Measurements from ENCODE around the gene MYO1D.
"Not testable (repeated sequence)": the region's sequence is repeated elsewhere in the genome, so short reads cannot be mapped to it uniquely, and the experiment has no call there.

The MYO1D gene

GRCh38 chr17:32909787-32910369, 33.0 kb upstream of the MYO1D start:
- Mint-ChIP-seq H3K4me3 (no peak overlapping the region), H3K4me1 (ENCODE audit: low read depth in 2 of 2) (no peaks in the 10 kb centered on the region), H3K9me3 (no peaks in the 10 kb centered on the region), H3K27me3 (no peaks in the 10 kb centered on the region), H3K27ac (no peak overlapping the region), H3K36me3 (ENCODE audit: insufficient read depth) (no peaks in the 10 kb centered on the region)
- ATAC-seq (replicated peaks), result peak; percentile 75
- peak; percentile 51 to 65 (median 57) for DNase-seq

DNA sequence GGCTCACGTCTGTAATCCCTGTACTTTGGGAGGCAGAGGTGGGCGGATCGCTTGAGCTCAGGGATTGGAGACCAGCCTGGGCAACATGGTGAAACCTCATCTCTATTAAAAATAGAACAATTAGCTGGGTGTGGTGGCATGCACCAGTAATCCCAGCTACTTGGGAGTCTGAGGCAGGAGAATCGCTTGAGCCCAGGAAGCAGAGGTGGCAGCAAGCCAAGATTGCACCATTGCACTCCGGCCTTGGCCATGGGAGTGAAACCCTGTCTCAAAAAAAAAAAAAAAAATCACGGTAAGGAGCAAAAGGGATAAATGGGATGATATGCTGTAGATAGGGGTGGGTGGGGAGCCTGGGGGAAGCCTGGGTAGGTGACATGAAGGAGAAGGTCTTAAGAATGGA, 30.7 kb upstream of the MYO1D start:
- peaks cover 3 to 5% of the 10 kb centered on the region in 2 donors for H3K4me1 Mint-ChIP-seq (ENCODE audit: low read depth in 2 of 2)
- no peaks in the 10 kb centered on the region for H3K27me3 Mint-ChIP-seq
- no peak for ATAC-seq (replicated peaks)
- H3K36me3 Mint-ChIP-seq (ENCODE audit: insufficient read depth), result no peaks in the 10 kb centered on the region
- H3K4me3 Mint-ChIP-seq, result no peak overlapping the region
- no peak overlapping the region for H3K27ac Mint-ChIP-seq
- H3K9me3 Mint-ChIP-seq, result no peaks in the 10 kb centered on the region
- DNase-seq, result no peak

DNA sequence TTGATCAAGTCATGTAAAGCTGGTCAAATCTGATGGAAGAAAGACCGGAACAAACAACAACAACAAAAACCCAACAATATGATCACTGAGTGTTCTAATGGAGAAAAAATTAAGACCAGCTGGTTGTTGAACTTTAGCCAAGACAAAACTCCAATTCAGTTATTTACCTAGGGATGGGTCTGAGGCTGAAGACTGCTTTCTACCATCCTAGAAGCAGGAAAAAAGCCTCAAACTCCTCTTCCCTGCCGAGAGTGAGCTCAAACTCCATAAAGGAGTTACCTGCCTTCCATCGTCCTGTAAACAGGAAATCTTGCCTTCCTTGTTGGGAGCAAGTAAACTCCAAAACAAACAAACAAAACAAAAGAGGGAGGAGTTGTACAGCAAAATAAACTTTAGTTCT, 28.0 kb upstream of the MYO1D start:
- Mint-ChIP-seq H3K27ac (no peak overlapping the region), H3K27me3 (no peaks in the 10 kb centered on the region)
- DNase-seq, result no peak

GRCh38 chr17:32903774-32904673, 27.1 kb upstream of the MYO1D start:
- Mint-ChIP-seq H3K27me3 (no peaks in the 10 kb centered on the region), H3K27ac (peak overlapping the region in 1 of 2 donors; percentile 74), H3K36me3 (ENCODE audit: insufficient read depth) (no peaks in the 10 kb centered on the region), H3K9me3 (no peaks in the 10 kb centered on the region), H3K4me3 (no peak overlapping the region), H3K4me1 (ENCODE audit: low read depth in 2 of 2) (peaks cover 3 to 5% of the 10 kb centered on the region in 2 donors)
- ATAC-seq (replicated peaks), result peak; percentile 72
- no peak for DNase-seq

More for the DNA sequence above, 28.0 kb upstream of the MYO1D start:
- Mint-ChIP-seq H3K36me3 (ENCODE audit: insufficient read depth) (no peaks in the 10 kb centered on the region), H3K9me3 (no peaks in the 10 kb centered on the region), H3K4me3 (no peak overlapping the region), H3K4me1 (ENCODE audit: low read depth in 2 of 2) (peaks cover 3 to 5% of the 10 kb centered on the region in 2 donors)
- no peak for ATAC-seq (replicated peaks)

- ATAC-seq (replicated peaks) (no peak), DNase-seq (no peak)
- Mint-ChIP-seq H3K36me3 (ENCODE audit: insufficient read depth) (no peaks in the 10 kb centered on the region), H3K27me3 (peaks cover 9 to 16% of the 10 kb centered on the region in 2 donors), H3K4me1 (ENCODE audit: low read depth in 2 of 2) (peaks cover 3 to 5% of the 10 kb centered on the region in 2 donors), H3K27ac (no peak overlapping the region), H3K4me3 (no peak overlapping the region), H3K9me3 (no peaks in the 10 kb centered on the region)
Observed at GRCh38 chr17:32901743-32902142, 24.8 kb upstream of the MYO1D start.

DNA sequence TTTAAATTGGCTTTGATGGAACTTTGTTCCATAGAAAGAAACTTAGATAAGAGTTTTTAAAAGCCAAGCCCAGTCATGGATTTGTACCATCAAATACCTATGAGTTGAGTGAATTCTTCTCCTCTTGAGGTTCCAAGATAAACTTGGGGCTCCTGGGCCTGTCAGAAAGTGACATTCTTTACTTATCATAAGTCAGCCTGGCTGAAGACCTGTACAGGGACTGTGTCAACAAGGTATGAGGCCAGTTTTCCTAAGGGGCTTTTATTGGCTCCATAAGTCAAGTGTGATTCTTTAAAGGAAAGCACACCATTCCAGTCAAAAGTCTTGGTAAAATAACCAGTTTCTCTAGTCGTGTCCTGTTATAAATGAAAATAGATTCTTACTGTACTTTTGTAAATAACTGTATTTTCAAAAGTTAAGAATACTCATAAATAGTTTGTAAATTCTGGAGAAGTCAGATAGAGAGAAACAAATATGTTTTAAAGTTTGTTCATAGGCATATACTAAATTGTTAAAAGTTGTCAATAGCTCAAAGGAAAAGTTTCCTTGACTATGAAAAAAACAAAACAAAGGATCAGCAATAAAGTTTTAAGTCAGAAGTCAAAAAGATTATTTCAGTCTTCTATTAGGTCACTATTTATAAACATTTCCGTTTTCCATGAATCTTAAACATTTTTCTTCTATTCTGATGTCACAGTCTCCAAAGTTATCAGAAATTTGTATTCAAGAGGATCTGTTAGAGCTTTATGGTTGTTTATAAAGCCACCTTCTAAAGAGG, 22.5 kb upstream of the MYO1D start:
- no peak overlapping the region for H3K27ac Mint-ChIP-seq

DNA sequence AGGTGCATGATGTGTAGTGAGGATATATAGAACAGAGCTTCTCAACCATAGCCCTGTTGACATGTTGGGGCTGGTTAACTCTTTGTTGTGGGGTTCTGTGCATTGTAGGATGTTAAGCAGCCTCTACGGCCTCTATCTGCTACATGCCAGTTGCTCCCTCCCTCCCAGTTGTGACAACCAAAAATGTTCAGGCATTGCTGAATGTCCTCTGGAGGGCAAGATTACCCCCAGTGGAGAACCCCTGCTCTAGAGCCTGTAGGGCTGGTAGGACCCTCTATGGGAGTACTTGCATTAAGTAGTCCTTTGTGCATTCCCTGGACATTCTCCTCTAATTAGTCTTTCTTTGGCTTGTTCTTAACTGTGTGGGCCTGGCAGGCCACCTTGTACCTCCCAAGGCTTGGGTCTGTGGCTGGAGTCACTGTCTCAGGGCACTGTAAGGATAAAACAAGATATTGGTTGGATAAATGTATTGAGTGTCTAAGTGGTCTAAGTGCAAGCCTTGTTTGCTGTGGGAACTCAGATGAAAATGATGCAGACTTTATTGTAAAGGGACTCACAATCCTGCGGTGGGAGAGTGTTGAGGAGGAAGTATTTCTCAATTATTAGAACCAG, 19.8 kb upstream of the MYO1D start:
- Mint-ChIP-seq H3K27ac (no peak overlapping the region), H3K4me1 (ENCODE audit: low read depth in 2 of 2) (no peaks in the 10 kb centered on the region), H3K36me3 (ENCODE audit: insufficient read depth) (no peaks in the 10 kb centered on the region), H3K9me3 (no peaks in the 10 kb centered on the region), H3K27me3 (peaks cover 13 to 23% of the 10 kb centered on the region in 2 donors), H3K4me3 (no peak overlapping the region)
- no peak for ATAC-seq (replicated peaks)
- DNase-seq, result no peak

More for the DNA sequence above, 22.5 kb upstream of the MYO1D start:
- Mint-ChIP-seq H3K4me1 (ENCODE audit: low read depth in 2 of 2) (peaks cover 3 to 4% of the 10 kb centered on the region in 2 donors), H3K4me3 (no peak overlapping the region), H3K36me3 (ENCODE audit: insufficient read depth) (no peaks in the 10 kb centered on the region), H3K27me3 (peaks cover 13 to 23% of the 10 kb centered on the region in 2 donors), H3K9me3 (no peaks in the 10 kb centered on the region)
- DNase-seq (no peak), ATAC-seq (replicated peaks) (no peak)

- Mint-ChIP-seq H3K4me1 (ENCODE audit: low read depth in 2 of 2) (no peaks in the 10 kb centered on the region), H3K4me3 (no peak overlapping the region), H3K9me3 (no peaks in the 10 kb centered on the region), H3K27me3 (peaks cover 13 to 23% of the 10 kb centered on the region in 2 donors), H3K36me3 (ENCODE audit: insufficient read depth) (no peaks in the 10 kb centered on the region), H3K27ac (no peak overlapping the region)
- DNase-seq (no peak), ATAC-seq (replicated peaks) (no peak)
Observed at GRCh38 chr17:32894245-32894644, 17.3 kb upstream of the MYO1D start.

- ATAC-seq (replicated peaks); H3K4me3 Mint-ChIP-seq; H3K9me3 Mint-ChIP-seq; H3K4me1 Mint-ChIP-seq (ENCODE audit: low read depth in 2 of 2); DNase-seq; H3K36me3 Mint-ChIP-seq (ENCODE audit: insufficient read depth); H3K27ac Mint-ChIP-seq: not testable (repeated sequence)
- H3K27me3 Mint-ChIP-seq, result peaks cover 29 to 48% of the 10 kb centered on the region in 2 donors
Observed at GRCh38 chr17:32887410-32887809, 10.5 kb upstream of the MYO1D start.

DNA sequence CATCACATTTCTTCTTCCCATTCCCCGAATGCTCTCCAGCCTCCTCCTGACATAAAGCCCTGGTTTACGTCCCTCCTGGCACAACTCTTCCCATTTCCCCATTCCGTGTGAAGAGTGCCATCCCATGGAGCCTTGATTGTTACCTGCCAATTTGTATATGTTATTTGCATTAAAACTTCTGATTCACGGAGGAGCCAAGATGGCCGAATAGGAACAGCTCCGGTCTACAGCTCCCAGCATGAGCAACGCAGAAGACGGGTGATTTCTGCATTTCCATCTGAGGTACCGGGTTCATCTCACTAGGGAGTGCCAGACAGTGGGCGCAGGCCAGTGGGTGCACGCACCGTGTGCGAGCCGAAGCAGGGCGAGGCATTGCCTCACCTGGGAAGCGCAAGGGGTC, 10.0 kb upstream of the MYO1D start:
- ATAC-seq (replicated peaks); H3K4me1 Mint-ChIP-seq (ENCODE audit: low read depth in 2 of 2); H3K36me3 Mint-ChIP-seq (ENCODE audit: insufficient read depth); DNase-seq; H3K27ac Mint-ChIP-seq; H3K4me3 Mint-ChIP-seq; H3K9me3 Mint-ChIP-seq: not testable (repeated sequence)
- peaks cover 32 to 52% of the 10 kb centered on the region in 2 donors for H3K27me3 Mint-ChIP-seq

GRCh38 chr17:32882734-32883133, 5.8 kb upstream of the MYO1D start:
- no peak for ATAC-seq (replicated peaks)

DNA sequence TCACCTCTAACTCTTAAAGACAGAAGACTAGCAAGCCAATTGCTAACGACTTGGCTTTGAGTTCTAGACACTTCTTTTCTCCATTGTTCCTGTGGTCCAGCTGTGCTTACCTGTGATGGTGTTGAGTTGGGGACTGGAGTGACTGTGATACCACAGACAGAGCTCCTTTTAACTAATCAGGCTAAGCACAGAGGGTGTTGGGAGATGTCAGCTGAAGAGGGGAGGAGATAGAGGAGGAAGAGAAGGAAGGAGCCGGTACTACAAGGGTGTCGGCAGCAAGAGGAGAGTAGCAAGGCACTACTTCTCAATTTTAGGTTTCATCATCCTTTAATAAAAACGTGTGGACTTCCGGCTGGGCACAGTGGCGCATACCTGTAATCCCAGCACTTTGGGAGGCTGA, 5.1 kb upstream of the MYO1D start:
- Mint-ChIP-seq H3K4me1 (ENCODE audit: low read depth in 2 of 2) (no peaks in the 10 kb centered on the region), H3K36me3 (ENCODE audit: insufficient read depth) (no peaks in the 10 kb centered on the region), H3K9me3 (no peaks in the 10 kb centered on the region), H3K4me3 (no peak overlapping the region), H3K27me3 (peaks cover 33 to 55% of the 10 kb centered on the region in 2 donors), H3K27ac (no peak overlapping the region)
- DNase-seq (no peak), ATAC-seq (replicated peaks) (no peak)

More at GRCh38 chr17:32882734-32883133, 5.8 kb upstream of the MYO1D start:
- Mint-ChIP-seq H3K27me3 (peaks cover 34 to 57% of the 10 kb centered on the region in 2 donors), H3K36me3 (ENCODE audit: insufficient read depth) (no peaks in the 10 kb centered on the region), H3K4me1 (ENCODE audit: low read depth in 2 of 2) (no peaks in the 10 kb centered on the region), H3K27ac (no peak overlapping the region), H3K9me3 (no peaks in the 10 kb centered on the region), H3K4me3 (no peak overlapping the region)
- DNase-seq, result no peak

All from effector memory CD8-positive, alpha-beta T cell (primary cell).